Fibroblast of mammary gland (primary cell): ENCODE results near the gene FMN1.

Source experiments
- DNase-seq: peaks from one replicate; pipeline ENCODE4 v3.0.0-alpha.2; 2010; ENCODE audit warnings: low read depth
- H3K4me3 ChIP-seq: 2 replicates; pipeline ENCODE4 v1.5.1; 2011; ENCODE audit warnings: low read depth, mild to moderate bottlenecking, low read length, moderate library complexity; ENCODE audit not compliant: control insufficient read depth
- TF ChIP-seq, protein P1 (sequence below): conservative IDR thresholded peaks from 2 replicates; pipeline ENCODE4 v1.5.1; 2011; ENCODE audit warnings: low read depth, low read length, inconsistent platforms; ENCODE audit not compliant: control insufficient read depth, insufficient read depth

The FMN1 gene

DNA sequence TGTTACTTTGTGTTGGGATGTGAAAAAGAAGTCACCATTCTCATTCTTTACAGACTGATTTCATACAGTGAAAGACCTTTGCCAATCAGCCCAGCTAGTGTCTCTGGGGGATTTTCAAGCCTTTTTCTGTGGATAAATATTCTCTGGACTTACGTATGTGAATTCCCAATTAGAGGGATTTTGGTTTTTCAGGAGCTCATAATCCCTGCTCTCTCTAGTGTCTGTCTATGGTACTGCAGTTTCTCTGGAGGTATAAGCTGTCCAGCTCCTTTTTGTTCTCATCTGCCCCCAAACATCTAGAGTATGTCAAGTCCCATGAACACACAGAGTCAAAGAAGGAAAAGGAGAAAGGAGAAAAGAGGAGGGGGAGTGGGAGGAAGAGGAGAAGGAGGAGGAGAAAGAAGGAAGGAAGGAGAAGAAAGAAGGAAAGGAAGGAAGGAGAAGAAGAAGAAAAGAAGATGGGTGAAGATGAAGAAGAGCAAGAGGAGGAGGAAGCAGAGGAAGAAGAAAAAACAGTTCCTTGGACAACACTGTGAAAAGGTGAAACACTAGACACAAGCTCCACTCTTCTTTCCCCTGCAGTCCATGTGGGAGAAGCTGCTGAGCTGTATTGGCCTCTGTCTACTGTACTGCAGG lies 258.1 kb downstream of the FMN1 start:
- H3K4me3 ChIP-seq = no peak overlapping the region
- TF ChIP-seq, protein P1, sequence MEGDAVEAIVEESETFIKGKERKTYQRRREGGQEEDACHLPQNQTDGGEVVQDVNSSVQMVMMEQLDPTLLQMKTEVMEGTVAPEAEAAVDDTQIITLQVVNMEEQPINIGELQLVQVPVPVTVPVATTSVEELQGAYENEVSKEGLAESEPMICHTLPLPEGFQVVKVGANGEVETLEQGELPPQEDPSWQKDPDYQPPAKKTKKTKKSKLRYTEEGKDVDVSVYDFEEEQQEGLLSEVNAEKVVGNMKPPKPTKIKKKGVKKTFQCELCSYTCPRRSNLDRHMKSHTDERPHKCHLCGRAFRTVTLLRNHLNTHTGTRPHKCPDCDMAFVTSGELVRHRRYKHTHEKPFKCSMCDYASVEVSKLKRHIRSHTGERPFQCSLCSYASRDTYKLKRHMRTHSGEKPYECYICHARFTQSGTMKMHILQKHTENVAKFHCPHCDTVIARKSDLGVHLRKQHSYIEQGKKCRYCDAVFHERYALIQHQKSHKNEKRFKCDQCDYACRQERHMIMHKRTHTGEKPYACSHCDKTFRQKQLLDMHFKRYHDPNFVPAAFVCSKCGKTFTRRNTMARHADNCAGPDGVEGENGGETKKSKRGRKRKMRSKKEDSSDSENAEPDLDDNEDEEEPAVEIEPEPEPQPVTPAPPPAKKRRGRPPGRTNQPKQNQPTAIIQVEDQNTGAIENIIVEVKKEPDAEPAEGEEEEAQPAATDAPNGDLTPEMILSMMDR = peak; percentile 81
- peak; percentile 83 for DNase-seq

DNA sequence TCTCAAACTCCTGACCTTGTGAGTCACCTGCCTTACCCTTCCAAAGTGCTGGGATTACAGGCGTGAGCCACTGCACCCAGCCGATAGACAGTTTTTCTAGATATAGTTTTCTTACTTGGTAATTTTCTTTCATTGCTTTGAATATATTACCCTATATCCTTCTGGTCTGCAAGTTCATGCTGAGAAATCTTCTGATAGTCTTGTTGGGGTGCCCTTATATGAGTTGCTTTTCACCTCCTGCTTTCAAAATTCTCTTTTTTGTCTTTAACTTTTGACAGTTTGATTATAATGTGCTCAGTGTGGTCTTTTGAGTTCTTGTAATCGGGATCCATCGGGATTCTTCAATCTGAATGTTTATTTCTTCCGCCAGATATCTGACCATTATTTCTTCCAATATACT lies 259.4 kb downstream of the FMN1 start:
- TF ChIP-seq, protein P1 = no peak
- H3K4me3 ChIP-seq = no peak overlapping the region
- no peak for DNase-seq

DNA sequence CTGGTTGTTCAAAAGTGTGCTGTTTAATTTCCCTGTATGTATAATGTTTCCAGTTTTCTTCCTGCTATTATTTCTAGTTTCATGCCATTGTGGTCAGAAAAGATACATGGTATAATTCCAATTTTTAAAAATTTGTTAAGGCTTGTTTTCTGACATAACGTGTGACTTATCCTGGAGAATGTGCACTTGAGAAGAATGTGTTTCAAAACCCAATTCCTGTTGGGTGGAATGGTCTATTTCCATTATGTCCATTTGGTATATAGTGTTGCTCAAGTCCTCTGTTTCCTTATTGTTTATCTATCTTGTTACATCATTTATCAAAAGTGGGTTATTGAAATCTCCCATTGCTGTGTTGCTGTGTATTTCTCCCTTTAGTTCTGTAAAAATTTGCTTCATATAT lies 261.3 kb downstream of the FMN1 start:
- TF ChIP-seq, protein P1 = no peak
- H3K4me3 ChIP-seq = no peak overlapping the region
- DNase-seq = no peak

DNA sequence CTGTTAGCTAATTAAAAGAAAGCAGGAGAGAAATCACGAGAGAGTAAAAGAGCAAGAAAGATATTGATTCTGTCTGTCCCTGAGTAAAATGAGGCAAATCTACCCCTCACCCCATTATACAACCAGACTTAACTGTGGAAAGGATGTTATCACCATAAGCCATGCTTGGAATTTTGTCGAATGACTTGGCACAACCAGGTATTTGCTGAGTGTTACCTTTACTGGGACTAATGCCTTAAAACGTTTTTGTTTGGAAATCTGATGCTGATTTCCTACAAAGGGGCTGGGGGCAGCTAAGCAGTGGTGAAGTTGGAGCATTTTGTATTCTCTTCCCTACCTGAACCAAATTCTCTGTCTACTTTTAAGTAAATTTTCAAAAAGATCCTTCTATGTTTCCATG lies 265.6 kb downstream of the FMN1 start:
- no peak overlapping the region for H3K4me3 ChIP-seq
- TF ChIP-seq, protein P1 = no peak
- DNase-seq = no peak

DNA sequence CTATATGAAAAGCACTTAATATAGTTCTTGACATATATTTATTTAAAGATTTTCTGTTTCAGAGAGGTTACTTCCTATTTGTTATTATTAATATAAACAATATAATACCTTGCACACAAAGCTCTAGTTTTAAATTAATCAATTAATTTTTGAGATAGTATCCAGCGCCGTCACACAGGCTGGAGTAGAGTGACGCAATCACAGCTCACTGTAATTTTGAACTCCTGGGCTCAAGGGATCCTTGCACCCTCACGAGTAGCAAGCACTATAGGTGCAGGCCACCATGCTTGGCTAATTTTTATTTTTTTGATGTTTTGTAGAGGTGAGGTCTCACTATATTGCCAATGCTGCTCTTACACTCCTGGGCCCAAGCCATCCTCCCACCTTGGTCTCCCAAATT lies 267.4 kb downstream of the FMN1 start:
- DNase-seq = no peak
- TF ChIP-seq, protein P1 = no peak
- H3K4me3 ChIP-seq = no peak overlapping the region

DNA sequence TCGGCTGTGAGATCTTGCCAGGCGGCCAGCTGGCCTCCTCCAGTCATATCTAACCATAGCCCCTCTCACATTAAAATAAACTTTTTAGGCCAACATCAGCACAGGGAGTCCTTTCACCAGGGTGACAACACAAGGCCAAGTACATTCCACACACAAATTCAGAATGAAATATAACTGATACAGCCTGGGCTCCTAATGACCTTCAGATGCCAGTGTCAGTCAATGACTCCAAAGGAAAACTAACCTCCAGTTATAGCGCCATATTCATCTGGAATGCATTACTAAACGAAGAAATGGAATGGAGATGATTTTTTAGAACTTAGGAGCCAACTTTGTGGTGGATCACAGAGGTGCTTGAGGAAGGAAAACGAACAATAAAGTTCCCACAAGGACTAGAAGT lies 271.3 kb downstream of the FMN1 start:
- no peak for DNase-seq
- TF ChIP-seq, protein P1 = no peak
- no peak overlapping the region for H3K4me3 ChIP-seq

DNA sequence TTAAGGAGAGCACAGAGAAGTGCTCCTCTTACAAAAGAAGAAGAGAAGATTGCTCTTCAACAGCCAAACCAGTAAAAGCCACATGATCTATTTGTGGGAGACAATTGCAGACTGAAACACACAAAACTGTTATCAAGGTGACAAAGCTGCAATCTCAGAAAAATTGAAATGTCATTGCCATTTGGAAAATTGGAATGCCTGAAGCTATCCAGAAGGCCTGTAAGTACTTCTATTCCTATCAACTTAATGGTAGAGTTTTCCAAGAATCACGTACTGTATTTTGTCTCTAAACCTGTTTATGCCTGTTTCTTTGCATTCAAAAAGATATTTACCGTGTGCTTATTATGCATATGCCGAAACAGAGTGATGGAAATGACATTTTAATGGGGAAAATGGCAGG lies 272.0 kb downstream of the FMN1 start:
- no peak overlapping the region for H3K4me3 ChIP-seq
- no peak for DNase-seq
- TF ChIP-seq, protein P1 = no peak
